Tibial nerve (tissue), 4 donors: ENCODE data around the gene CLEC19A. TPM values are rescaled to one million over a fixed set of nuclear protein-coding genes. Genes with fewer than 3 reads are reported as not detected.

Source experiments
- DNase-seq, 2 donors: peaks; one replicate each; pipeline ENCODE4 v3.0.0-alpha.2; 2019; ENCODE audit warnings: low spot score in 2 of 2
- H3K27ac ChIP-seq, 4 donors: fragments of 200-600 bp; sonication (generic) in 3 of 4; one replicate each; pipeline ENCODE4 v1.5.1; 2017 to 2019; ENCODE audit warnings: mild to moderate bottlenecking in 1 of 4
- H3K27me3 ChIP-seq, 2 donors: fragments of 200-600 bp; sonication (generic) in 1 of 2; one replicate each; pipeline versions ENCODE4 v1.5.1 to v1.6.0; 2017 to 2019
- H3K36me3 ChIP-seq, 3 donors: fragments of 200-600 bp; sonication (generic); one replicate each; pipeline ENCODE4 v1.5.1; 2018 to 2019
- H3K4me1 ChIP-seq, 4 donors: fragments of 200-600 bp; sonication (generic) in 3 of 4; one replicate each; pipeline ENCODE4 v1.5.1; 2017 to 2019
- H3K4me3 ChIP-seq, 4 donors: fragments of 200-600 bp; sonication (generic) in 3 of 4; one replicate each; pipeline ENCODE4 v1.5.1; 2017 to 2019; ENCODE audit warnings: mild to moderate bottlenecking in 1 of 4, moderate library complexity in 1 of 4
- H3K9me3 ChIP-seq, 4 donors: fragments of 200-600 bp; sonication (generic) in 3 of 4; one replicate each; pipeline ENCODE4 v1.5.1; 2017 to 2019
- CTCF ChIP-seq, 5 experiments: fragments of 200-600 bp in 3 of 5; fragments of 450-650 bp in 2 of 5; sonication (generic) in 3 of 5; IDR thresholded peaks; one replicate each; pipeline ENCODE4 v1.5.1; 2016 to 2019; ENCODE audit warnings: antibody characterized with exemption in 5 of 5, mild to moderate bottlenecking in 3 of 5, moderate library complexity in 2 of 5
- EP300 ChIP-seq, 2 donors: sonication (generic); formaldehyde crosslinking; IDR thresholded peaks; one replicate each; pipeline ENCODE4 v1.6.1; 2017; ENCODE audit warnings: antibody characterized with exemption in 2 of 2, mild to moderate bottlenecking in 1 of 2
- POLR2A ChIP-seq, 2 donors: fragments of 450-650 bp; IDR thresholded peaks; one replicate each; pipeline ENCODE4 v1.6.1; 2017; ENCODE audit warnings: antibody characterized with exemption in 2 of 2, mild to moderate bottlenecking in 2 of 2, moderate library complexity in 2 of 2
- WGBS, 2 donors: methylation state at CpG; one replicate each; pipeline ENCODE4 v1.1.5; 2018; 5-methylcytosine and 5-hydroxymethylcytosine counted together
- total RNA-seq, 4 donors: library from RNA; depleted of rRNA; stranded (reverse); fragments of >200 nt; gene quantifications; one replicate each; pipeline ENCODE4 v1.1.0, GENCODE V29; 2016

Gene CLEC19A
- not detected for total RNA-seq

- H3K9me3 ChIP-seq: no peaks in the 10 kb centered on the region
- no peak within 1 kb of the TSS for H3K4me3 ChIP-seq
- no peak for DNase-seq
- no peaks in the 10 kb centered on the region for H3K27me3 ChIP-seq
- TF ChIP-seq POLR2A (IDR thresholded peaks at IDR 0.05) (no peak), EP300 (IDR thresholded peaks at IDR 0.05) (no peak), CTCF (IDR thresholded peaks at IDR 0.05) (no peak)
- no peak within 1 kb of the TSS for H3K27ac ChIP-seq
- WGBS, 2 donors: 74 to 77% methylated on average over 2 of the region's 2 CpGs
- H3K36me3 ChIP-seq: no peaks in the 10 kb centered on the region
- H3K4me1 ChIP-seq: no peaks in the 10 kb centered on the region
These were observed at the start of gene CLEC19A for GRCh38 chr16:19285431-19285830. CLEC19A (plus strand) TSS chr16:19285731; CDS start chr16:19285852, 121 bp downstream.

GRCh38 chr16:19235886-19236285 is 49.6 kb upstream of the CLEC19A start:
- H3K4me3 ChIP-seq: no peak overlapping the region
- WGBS, 2 donors: 95 to 98% methylated on average over 4 of the region's 4 CpGs
- DNase-seq: no peak
- H3K27me3 ChIP-seq: no peaks in the 10 kb centered on the region
- H3K27ac ChIP-seq: no peak overlapping the region
- H3K9me3 ChIP-seq: peaks cover 0 to 49% (median 3%) of the 10 kb centered on the region in 4 donors
- peaks cover 0 to 12% (median 0%) of the 10 kb centered on the region in 3 donors for H3K36me3 ChIP-seq
- TF ChIP-seq EP300 (IDR thresholded peaks at IDR 0.05) (no peak), POLR2A (IDR thresholded peaks at IDR 0.05) (no peak), CTCF (IDR thresholded peaks at IDR 0.05) (no peak)
- no peaks in the 10 kb centered on the region for H3K4me1 ChIP-seq

- Histone ChIP-seq H3K9me3 (peaks cover 0 to 56% (median 3%) of the 10 kb centered on the region in 4 donors), H3K4me1 (no peaks in the 10 kb centered on the region), H3K27ac (no peak overlapping the region), H3K4me3 (no peak overlapping the region), H3K27me3 (no peaks in the 10 kb centered on the region), H3K36me3 (peaks cover 0 to 12% (median 0%) of the 10 kb centered on the region in 3 donors)
- DNase-seq: no peak
- TF ChIP-seq CTCF (IDR thresholded peaks at IDR 0.05) (no peak), EP300 (IDR thresholded peaks at IDR 0.05) (no peak), POLR2A (IDR thresholded peaks at IDR 0.05) (no peak)
- WGBS, 2 donors: 70 to 72% methylated on average over 4 of the region's 4 CpGs
These were observed 48.8 kb upstream of the CLEC19A start for GRCh38 chr16:19236561-19237209.

- H3K27ac ChIP-seq: no peak overlapping the region
- WGBS, 2 donors: 80 to 83% methylated on average over 4 of the region's 4 CpGs
- no peak overlapping the region for H3K4me3 ChIP-seq
- H3K9me3 ChIP-seq: peaks cover 0 to 57% (median 3%) of the 10 kb centered on the region in 4 donors
- DNase-seq: no peak
- no peaks in the 10 kb centered on the region for H3K27me3 ChIP-seq
- H3K36me3 ChIP-seq: peaks cover 0 to 12% (median 0%) of the 10 kb centered on the region in 3 donors
- TF ChIP-seq EP300 (IDR thresholded peaks at IDR 0.05): no peak
- TF ChIP-seq POLR2A (IDR thresholded peaks at IDR 0.05): no peak
- TF ChIP-seq CTCF (IDR thresholded peaks at IDR 0.05): no peak
- H3K4me1 ChIP-seq: no peaks in the 10 kb centered on the region
These were observed 47.1 kb upstream of the CLEC19A start for GRCh38 chr16:19238406-19238805.

- Histone ChIP-seq H3K4me1 (no peaks in the 10 kb centered on the region), H3K36me3 (peaks cover 0 to 12% (median 0%) of the 10 kb centered on the region in 3 donors), H3K4me3 (no peak overlapping the region), H3K27me3 (no peaks in the 10 kb centered on the region), H3K27ac (no peak overlapping the region), H3K9me3 (peaks cover 0 to 48% (median 3%) of the 10 kb centered on the region in 4 donors)
- no peak for DNase-seq
- 90 to 93% methylated on average over 13 of the region's 13 CpGs for WGBS, 2 donors
- no peak for TF ChIP-seq EP300 (IDR thresholded peaks at IDR 0.05)
- no peak for TF ChIP-seq CTCF (IDR thresholded peaks at IDR 0.05)
- TF ChIP-seq POLR2A (IDR thresholded peaks at IDR 0.05): no peak
These were observed 45.9 kb upstream of the CLEC19A start for GRCh38 chr16:19239511-19240155.
